HG03457 (cell line): ENCODE results near the gene FAM221B.

Experiments used
- ATAC-seq: cut with Tn5 transposase; IDR thresholded peaks from one replicate; pipeline ENCODE4 v1.9.1; 2021; ENCODE audit warnings: moderate number of reproducible peaks; ENCODE audit not compliant: unreplicated experiment

The FAM221B gene

DNA sequence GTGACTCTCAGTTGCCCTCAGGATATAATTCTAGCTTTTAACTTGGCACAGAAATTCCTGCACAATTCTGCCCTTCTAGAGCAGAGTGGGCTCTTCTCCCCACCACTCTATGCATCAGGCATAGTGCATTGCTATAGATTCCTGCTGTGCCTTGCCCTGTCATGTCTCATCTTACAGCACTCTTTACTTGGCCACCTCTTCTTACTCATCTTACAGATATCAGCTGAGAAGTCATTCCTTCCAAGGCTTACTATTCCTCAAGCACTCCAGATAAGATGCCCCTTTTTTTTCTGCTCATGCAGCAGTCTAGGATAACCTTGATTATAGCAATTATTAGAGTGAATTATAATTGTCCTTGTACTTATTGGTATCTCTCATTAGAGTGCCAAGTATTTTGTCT lies 5.6 kb downstream of the FAM221B start:
- ATAC-seq, result no peak

- no peak for ATAC-seq
Observed at GRCh38 chr9:35820076-35820475, 8.5 kb downstream of the FAM221B start.

GRCh38 chr9:35818341-35818740 lies 10.2 kb downstream of the FAM221B start:
- no peak for ATAC-seq

DNA sequence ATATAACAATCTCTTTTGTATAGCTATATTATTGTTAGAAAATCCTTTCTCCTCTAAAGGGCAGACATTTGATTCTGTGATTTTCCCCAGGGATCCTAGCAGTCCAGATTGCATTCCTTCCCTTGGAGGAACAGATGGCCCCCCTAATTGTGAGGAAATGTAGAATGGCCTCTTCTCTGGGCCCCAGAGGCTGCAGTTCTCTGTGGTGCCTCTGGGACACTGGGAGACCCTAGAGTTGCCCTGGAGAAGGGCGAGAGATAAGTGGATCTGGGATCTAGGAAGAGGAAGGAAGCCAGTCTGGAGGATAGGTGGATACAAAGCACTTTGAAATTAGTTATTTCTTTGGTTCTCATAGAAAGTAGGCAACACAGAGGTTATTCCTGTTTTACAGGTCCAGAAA lies 11.8 kb downstream of the FAM221B start:
- ATAC-seq, result no peak

GRCh38 chr9:35814841-35815543 lies 13.5 kb downstream of the FAM221B start, which contains the start of gene HINT2:
Gene HINT2 (minus strand): TSS chr9:35815042. CDS start chr9:35814979, 63 bp downstream.
- peak; percentile 51 for ATAC-seq

DNA sequence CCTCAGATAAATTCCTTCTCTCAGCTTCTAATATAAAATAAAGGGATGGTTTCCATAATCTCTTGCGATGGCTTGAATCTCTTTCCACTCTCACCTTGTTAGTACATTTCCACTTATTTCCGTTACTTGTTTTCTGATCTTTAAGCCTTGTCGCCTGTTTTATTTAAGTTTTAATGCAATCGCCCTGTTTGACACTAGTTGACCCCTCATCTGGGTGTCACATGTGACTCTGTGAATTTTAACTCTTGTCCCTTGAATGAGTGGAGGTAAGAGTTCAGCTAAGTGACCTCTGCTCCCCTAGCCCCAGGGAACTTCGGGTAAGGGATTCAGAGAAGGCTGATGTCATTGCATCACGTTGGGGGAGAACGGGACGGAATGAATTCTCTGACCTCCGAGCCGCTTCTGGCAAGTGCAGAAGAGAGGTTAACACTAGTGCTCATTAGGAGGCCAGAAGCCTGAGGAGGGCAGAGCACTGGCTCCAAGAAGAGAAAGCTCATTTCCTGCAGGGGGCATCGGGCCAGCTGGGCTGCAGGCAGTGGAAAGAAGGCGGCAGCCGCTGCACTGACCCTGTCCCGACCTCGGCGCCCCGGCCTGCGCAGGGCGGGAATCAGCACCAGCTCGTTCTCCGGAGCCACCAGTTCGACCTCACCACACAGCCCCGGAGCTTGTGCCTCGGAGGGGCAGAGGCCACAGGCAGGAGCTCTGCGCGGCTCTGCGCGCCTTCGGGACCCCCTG lies 14.3 kb downstream of the FAM221B start:
- ATAC-seq, result peak; percentile 19

- ATAC-seq, result no peak
Observed at GRCh38 chr9:35813434-35814105, 15.0 kb downstream of the FAM221B start.

GRCh38 chr9:35812025-35812602 lies 16.4 kb downstream of the FAM221B start, which contains the start of gene SPAG8:
Gene SPAG8 (minus strand): TSS chr9:35812262. CDS start chr9:35812147, 115 bp downstream.
- ATAC-seq, result peak; percentile 55

DNA sequence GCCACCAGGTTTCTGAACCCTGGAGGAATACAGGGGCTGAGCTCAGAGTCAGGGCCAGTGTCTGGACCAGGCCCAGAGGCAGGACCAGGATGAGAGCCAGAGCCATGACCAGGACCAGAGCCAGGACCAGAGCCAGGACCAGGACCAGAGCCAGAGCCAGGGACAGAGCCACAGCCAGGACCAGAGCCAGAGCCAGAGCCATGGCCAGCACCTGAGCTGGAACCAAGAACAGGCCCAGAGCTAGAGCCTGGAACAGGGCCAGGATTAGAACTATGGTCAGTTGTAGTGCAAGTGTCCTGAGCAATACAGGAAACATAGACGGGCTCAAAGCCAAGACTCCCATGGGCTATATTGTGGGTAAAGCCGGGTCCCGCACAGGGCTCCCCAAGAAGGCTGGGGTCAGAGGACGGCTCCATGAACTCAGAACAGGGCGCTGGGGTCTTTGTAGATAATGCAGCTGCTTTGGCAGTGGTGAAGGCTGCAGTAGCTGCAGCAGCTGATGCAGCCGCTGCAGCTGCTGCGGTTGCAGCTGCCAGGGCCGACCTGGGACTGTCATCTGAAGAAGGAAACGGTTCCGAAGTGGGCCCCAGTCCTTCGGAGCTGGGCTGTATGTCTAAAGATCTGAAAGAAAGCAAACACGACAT lies 17.0 kb downstream of the FAM221B start:
- ATAC-seq, result no peak

- ATAC-seq, result no peak
Observed at GRCh38 chr9:35810122-35810521, 18.4 kb downstream of the FAM221B start.

DNA sequence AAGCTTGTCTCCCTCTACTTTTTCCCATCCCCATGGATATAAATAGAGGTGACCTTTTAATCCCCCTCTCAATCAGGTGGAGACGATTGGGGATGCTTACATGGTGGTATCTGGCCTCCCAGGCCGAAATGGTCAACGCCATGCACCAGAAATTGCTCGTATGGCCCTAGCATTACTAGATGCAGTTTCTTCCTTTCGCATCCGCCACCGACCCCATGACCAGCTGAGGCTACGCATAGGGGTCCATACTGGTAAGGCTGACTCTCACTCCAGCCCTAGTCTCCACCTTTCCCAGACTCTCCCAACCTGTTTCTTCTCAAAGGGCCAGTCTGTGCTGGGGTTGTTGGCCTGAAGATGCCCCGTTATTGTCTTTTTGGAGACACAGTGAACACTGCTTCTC lies 20.1 kb downstream of the FAM221B start:
- no peak for ATAC-seq

DNA sequence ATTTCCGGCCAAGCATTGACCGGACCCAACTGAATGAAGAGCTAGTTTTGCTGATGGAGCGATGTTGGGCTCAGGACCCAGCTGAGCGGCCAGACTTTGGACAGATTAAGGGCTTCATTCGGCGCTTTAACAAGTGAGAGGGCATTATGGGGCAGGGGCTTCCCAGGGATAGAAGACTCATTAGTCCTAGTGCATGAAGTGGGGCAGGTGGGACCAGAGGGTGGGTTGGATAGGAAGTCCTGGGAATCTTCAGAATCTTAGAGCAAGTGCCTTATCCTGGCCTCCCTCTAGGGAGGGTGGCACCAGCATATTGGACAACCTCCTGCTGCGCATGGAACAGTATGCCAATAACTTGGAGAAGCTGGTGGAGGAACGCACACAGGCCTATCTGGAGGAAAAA lies 22.4 kb downstream of the FAM221B start:
- ATAC-seq, result no peak

DNA sequence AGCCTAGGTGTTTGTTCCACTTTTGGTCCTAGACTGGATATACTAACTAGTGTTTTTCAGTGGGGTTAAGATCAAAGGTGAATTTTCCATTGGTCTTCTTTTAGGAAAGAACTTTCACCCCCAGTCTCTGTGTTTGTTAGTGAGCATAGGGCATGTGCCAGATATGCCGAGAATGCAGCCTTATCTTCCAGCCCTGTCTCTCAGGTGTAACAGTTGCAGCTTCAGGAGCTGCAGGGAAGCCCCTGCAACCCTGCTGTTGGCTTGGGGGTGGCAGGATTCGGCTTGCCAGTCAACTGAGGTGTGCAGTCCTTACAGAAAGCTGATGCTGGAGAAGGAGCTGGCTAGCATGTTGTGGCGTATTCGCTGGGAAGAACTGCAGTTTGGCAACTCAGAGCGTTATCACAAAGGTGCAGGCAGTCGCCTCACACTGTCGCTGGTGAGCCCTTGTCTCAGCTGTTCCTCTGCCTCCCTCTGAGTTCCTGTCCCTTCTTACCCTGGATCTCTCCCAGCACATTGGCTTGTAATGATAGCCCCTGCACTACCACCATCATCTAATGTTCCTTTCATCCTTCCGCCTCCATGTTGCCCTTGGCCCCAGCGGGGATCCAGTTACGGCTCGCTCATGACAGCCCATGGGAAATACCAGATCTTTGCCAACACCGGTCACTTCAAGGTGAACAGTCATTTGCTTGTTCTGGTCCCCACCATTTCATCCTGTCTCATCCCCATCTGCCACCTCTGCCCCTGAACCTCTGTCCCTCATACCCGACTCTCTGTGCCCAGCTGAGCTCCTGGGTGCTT lies 27.0 kb downstream of the FAM221B start:
- ATAC-seq, result no peak

DNA sequence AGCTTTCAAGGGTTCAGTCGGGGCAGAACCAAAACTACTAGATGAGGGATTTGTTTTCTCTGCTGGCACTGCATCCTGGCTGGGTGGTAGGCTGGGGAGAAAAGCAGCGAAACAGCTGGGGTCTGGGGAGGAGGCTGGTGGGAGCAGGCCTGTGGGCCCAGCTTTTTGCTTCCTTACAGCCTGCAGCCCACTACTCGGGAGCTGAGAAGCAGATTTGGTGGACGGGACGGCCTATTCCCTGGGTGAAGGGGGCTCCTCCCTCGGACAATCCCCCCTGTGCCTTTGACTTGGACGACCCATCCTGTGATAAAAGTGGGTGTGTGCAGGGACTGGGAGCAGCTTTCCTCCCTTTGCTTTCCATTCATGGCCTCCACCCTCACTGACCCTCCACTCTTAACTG lies 28.0 kb downstream of the FAM221B start:
- no peak for ATAC-seq

- ATAC-seq, result no peak
Observed at GRCh38 chr9:35798658-35799374, 29.7 kb downstream of the FAM221B start.

DNA sequence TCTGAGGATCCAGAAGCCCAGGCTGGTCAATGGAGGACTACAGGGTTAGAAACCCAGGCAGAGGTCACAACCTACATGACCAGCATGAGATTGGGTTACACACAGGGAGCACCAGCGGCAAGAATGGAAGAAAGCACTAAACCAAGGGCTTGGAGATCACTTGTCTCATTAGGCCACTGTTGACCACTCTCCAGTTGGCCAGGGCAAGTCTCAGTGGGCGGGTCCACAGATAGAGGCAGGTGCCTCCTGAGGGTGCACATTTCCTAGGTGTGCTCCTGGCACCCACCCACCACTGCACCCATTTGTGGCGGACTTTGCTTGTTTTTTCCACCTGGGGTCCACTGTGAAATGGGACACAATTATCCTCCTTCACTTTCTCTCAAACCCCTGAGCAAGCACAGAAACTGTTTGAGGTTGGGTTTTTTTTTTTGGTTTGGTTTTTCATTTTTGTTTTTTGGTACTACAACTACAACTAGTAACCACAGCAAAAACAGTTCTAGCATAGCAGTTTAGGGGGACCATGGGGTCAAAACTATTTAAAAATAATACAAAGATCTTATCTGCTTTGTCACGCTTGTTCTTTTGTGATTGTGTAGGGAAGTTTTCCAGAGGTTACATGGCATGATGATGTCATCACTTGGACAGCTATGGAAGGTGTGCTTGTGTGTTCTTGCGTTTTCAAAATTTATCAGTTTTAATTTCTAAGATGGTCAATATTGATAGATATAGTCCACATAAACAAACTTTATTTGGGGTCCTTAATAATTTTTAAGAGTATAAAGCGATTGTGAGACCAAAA lies 31.0 kb downstream of the FAM221B start:
- no peak for ATAC-seq

- ATAC-seq, result no peak
Observed at GRCh38 chr9:35795695-35796094, 32.8 kb downstream of the FAM221B start.

DNA sequence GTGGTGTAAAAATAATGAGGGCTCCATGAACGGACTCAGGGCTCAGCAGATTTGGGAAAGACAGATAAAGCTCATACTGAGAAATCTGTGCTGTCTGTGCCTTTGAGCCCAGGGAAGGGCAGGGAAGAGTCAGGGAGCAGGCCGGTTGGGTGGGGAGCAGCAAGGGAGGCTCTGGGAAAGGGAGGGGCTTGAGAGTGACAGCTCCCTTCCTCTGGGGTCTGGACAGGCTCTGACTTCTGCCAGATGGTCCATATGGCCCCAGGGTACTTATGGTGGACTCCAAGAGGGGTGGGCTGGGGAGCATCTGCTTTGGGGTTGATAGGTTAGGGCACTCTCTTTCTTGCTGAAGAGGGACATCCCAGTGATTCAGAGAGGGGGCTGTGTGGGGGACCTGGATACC lies 35.1 kb downstream of the FAM221B start:
- no peak for ATAC-seq

DNA sequence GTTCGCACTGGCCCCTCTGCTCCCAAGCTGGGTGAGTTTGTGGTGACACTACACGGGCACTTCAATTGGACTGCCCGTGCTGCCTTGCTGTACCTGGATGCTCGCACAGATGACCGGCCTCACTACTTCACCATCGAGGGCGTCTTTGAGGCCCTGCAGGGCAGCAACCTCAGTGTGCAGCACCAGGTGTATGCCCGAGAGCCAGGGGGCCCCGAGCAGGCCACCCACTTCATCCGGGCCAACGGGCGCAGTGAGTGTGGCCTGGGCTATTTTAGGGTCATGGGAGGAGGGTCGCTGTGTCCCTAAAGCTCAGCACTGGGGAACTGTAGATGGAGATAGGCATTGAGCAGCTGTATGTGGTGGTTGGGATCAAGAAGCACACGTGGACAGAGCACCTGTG lies 35.7 kb downstream of the FAM221B start:
- no peak for ATAC-seq
